Adrenal gland (tissue), 5 donors: ENCODE data around the gene FOXN1.

ENCODE experiments used
- CTCF ChIP-seq, 6 experiments: fragments of 450-650 bp in 4 of 6; fragments of 200-600 bp in 2 of 6; sonication (generic) in 1 of 6; IDR thresholded peaks; 1 replicate in 5 of 6; 2 replicates in 1 of 6; pipeline versions ENCODE4 v1.5.1 to v1.8.0; 2016 to 2021; ENCODE audit warnings: antibody characterized with exemption in 6 of 6, mild to moderate bottlenecking in 2 of 6, moderate library complexity in 1 of 6
- POLR2A ChIP-seq, 2 donors: fragments of 450-650 bp; IDR thresholded peaks; one replicate each; pipeline ENCODE4 v1.6.1; 2017; ENCODE audit warnings: antibody characterized with exemption in 2 of 2, mild to moderate bottlenecking in 2 of 2, moderate library complexity in 1 of 2
- donor health status: DM: no; HTN: no; CAD: no.

- no peak for TF ChIP-seq CTCF (IDR thresholded peaks at IDR 0.05)
- TF ChIP-seq POLR2A (IDR thresholded peaks at IDR 0.05): no peak
Measured at GRCh38 chr17:28500712-28501379, 5.3 kb upstream of the FOXN1 start.
